GM19468 (cell line): ENCODE results near the gene WEE1.
"Not testable (repeated sequence)": the region's sequence is repeated elsewhere in the genome, so short reads cannot be mapped to it uniquely, and the experiment has no call there.

Source experiments
- ATAC-seq: cut with Tn5 transposase; IDR thresholded peaks from one replicate; pipeline ENCODE4 v1.9.1; 2021; ENCODE audit warnings: mild to moderate bottlenecking, moderate library complexity, moderate number of reproducible peaks; ENCODE audit not compliant: unreplicated experiment; ENCODE audit errors: extremely low read depth

WEE1 gene

GRCh38 chr11:9573052-9573774, at the start of gene WEE1:
Gene WEE1 (plus strand): TSS chr11:9573670. CDS start chr11:9573934, 264 bp downstream.
- peak; percentile 77 for ATAC-seq

GRCh38 chr11:9524001-9524400, 49.5 kb upstream of the WEE1 start:
- ATAC-seq: no peak

GRCh38 chr11:9525116-9525515, 48.4 kb upstream of the WEE1 start:
- ATAC-seq: no peak

- no peak for ATAC-seq
These were observed 45.9 kb upstream of the WEE1 start for GRCh38 chr11:9527481-9528135.

- ATAC-seq: no peak
These were observed 45.4 kb upstream of the WEE1 start for GRCh38 chr11:9528136-9528501.

- ATAC-seq: no peak
These were observed 44.7 kb upstream of the WEE1 start for GRCh38 chr11:9528573-9529333.

GRCh38 chr11:9529334-9529650, 44.2 kb upstream of the WEE1 start:
- no peak for ATAC-seq

- ATAC-seq: no peak
These were observed 43.3 kb upstream of the WEE1 start for GRCh38 chr11:9530020-9530621.

GRCh38 chr11:9530901-9531625, 42.4 kb upstream of the WEE1 start:
- no peak for ATAC-seq

- no peak for ATAC-seq
These were observed 40.4 kb upstream of the WEE1 start for GRCh38 chr11:9533058-9533457.

GRCh38 chr11:9533736-9534473, 39.6 kb upstream of the WEE1 start:
- ATAC-seq: no peak

- ATAC-seq: no peak
These were observed 38.2 kb upstream of the WEE1 start for GRCh38 chr11:9535189-9535781.

GRCh38 chr11:9538548-9538947, 34.9 kb upstream of the WEE1 start:
- no peak for ATAC-seq

- not testable (repeated sequence) for ATAC-seq
These were observed 24.3 kb upstream of the WEE1 start for GRCh38 chr11:9549216-9549615.

- ATAC-seq: no peak
These were observed 23.3 kb upstream of the WEE1 start for GRCh38 chr11:9550191-9550628.

GRCh38 chr11:9561279-9561982, 12.0 kb upstream of the WEE1 start:
- no peak for ATAC-seq

- no peak for ATAC-seq
These were observed 10.8 kb upstream of the WEE1 start for GRCh38 chr11:9562716-9563115.

GRCh38 chr11:9563196-9563730, 10.2 kb upstream of the WEE1 start:
- no peak for ATAC-seq
